Smooth muscle cell (in vitro differentiated cells): ENCODE measurements around the gene BRMS1. TPM values are rescaled to one million over a fixed set of nuclear protein-coding genes. Genes with fewer than 3 reads are reported as not detected.

Experiments used
- DNase-seq: peaks from one replicate; lab custom pipeline; 2025; ENCODE audit not compliant: unreplicated experiment; lab: John Stamatoyannopoulos, UW
- H2AFZ ChIP-seq: fragments of 200-600 bp; sonication (generic); 2 replicates; pipeline ENCODE4 v1.6.0; 2016; ENCODE audit warnings: antibody characterized with exemption, low read depth, mild to moderate bottlenecking
- H3F3A ChIP-seq: fragments of 200-600 bp; sonication (generic); 2 replicates; pipeline ENCODE4 v1.6.0; 2017; ENCODE audit warnings: antibody characterized with exemption, low read depth
- H3K27ac ChIP-seq: fragments of 200-600 bp; sonication (generic); 2 replicates; pipeline ENCODE4 v1.5.1; 2016; ENCODE audit warnings: low read depth, mild to moderate bottlenecking
- H3K27me3 ChIP-seq: fragments of 200-600 bp; sonication (generic); 2 replicates; pipeline ENCODE4 v1.6.1; 2016; ENCODE audit warnings: low read depth, mild to moderate bottlenecking
- H3K36me3 ChIP-seq: fragments of 200-600 bp; sonication (generic); 2 replicates; pipeline ENCODE4 v1.5.1; 2016; ENCODE audit warnings: low read depth
- H3K4me1 ChIP-seq: fragments of 200-600 bp; sonication (generic); 2 replicates; pipeline ENCODE4 v1.5.1; 2016; ENCODE audit warnings: low read depth
- H3K4me2 ChIP-seq: fragments of 200-600 bp; sonication (generic); 2 replicates; pipeline ENCODE4 v1.6.0; 2016; ENCODE audit warnings: mild to moderate bottlenecking
- H3K4me3 ChIP-seq: fragments of 200-600 bp; sonication (generic); 2 replicates; pipeline ENCODE4 v1.5.1; 2016; ENCODE audit warnings: mild to moderate bottlenecking
- H3K79me2 ChIP-seq: fragments of 200-600 bp; sonication (generic); 2 replicates; pipeline ENCODE4 v1.6.0; 2016; ENCODE audit warnings: low read depth, mild to moderate bottlenecking
- H3K9ac ChIP-seq: fragments of 200-600 bp; sonication (generic); 2 replicates; pipeline ENCODE4 v1.6.0; 2016; ENCODE audit warnings: low read depth
- H3K9me3 ChIP-seq: fragments of 200-600 bp; sonication (generic); replicated peaks from 2 replicates; pipeline ENCODE4 v1.5.1; 2016; ENCODE audit warnings: low read depth
- H4K20me1 ChIP-seq: fragments of 200-600 bp; sonication (generic); 2 replicates; pipeline ENCODE4 v1.6.0; 2016; ENCODE audit warnings: low read depth
- WGBS: methylation state at CpG from one replicate; pipeline ENCODE4 v1.1.7; 2016; ENCODE audit warnings: low lambda C conversion rate; 5-methylcytosine and 5-hydroxymethylcytosine counted together
- polyA plus RNA-seq: library from polyadenylated mRNA; unstranded; fragments of >200 nt; fragmentation: Nextera tagmentation; extraction: Ambion mirVana; gene quantifications from 2 replicates; pipeline ENCODE4 v1.2.1, GENCODE V29; 2016
- total RNA-seq: library from RNA; depleted of rRNA; stranded (reverse); fragments of >200 nt; gene quantifications from 2 replicates; pipeline ENCODE4 v1.2.3, GENCODE V29; 2014
- TF ChIP-seq, protein P1 (sequence below): fragments of 200-600 bp; sonication (generic); IDR thresholded peaks from 2 replicates; pipeline ENCODE4 v1.5.1; 2017; ENCODE audit warnings: borderline replicate concordance, mild to moderate bottlenecking, antibody characterized with exemption; ENCODE audit not compliant: insufficient read depth, poor library complexity, severe bottlenecking

Gene BRMS1, protein sequence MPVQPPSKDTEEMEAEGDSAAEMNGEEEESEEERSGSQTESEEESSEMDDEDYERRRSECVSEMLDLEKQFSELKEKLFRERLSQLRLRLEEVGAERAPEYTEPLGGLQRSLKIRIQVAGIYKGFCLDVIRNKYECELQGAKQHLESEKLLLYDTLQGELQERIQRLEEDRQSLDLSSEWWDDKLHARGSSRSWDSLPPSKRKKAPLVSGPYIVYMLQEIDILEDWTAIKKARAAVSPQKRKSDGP
- 22.7 and 23.8 TPM in 2 replicates for total RNA-seq
- polyA plus RNA-seq, result 44.2 and 56.7 TPM in 2 replicates

DNA sequence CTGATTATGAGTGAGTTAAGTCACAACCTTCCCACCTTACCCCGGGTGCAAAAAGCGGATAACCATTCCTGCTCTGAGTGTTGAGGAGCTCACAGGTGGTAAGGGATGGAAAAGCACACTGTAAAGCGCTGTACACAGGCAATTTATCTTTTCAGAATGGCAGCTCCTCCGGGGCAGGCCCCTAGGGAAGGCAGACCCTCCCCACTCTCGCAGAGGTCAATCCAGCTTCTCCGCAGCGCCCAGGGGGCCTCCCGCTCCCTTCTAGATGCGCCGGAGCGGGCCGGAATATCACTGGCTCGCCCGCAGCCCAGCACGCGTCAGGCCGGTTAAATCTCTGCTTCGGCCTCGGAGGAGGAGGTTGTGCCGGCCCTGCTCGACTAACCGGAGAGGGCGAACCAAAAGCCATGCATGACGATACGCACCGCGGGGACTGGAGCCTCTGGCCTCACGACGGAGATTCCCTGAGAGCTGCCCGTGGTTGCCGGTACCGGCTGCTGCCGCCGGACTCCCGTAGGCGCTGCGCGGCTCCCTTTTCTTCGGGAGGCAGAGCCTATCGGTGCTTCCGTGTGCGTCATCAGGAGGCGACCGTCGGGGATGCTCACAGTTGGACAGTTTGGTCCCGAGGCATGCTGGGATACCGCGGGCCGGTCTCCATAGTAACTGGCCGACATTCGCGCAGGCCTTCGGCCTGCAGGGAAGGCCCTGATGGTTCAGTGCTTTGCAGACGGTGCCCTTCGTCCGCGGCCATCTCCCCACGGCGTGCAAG is at the start of gene BRMS1:
Gene BRMS1, minus strand, starts transcription at position 555 of the 766 bp plus-strand sequence. CDS start 2,870 bp downstream, outside the sequence.
- peak; percentile 81 for DNase-seq
- Histone ChIP-seq H3K4me3 (peak within 1 kb of the TSS; percentile 95), H3K27me3 (no peaks in the 10 kb centered on the region), H3K4me1 (peaks cover 28% of the 10 kb centered on the region), H2AFZ (peak within 1 kb of the TSS; percentile 89), H3K27ac (peak within 1 kb of the TSS; percentile 88), H3K9ac (peak within 1 kb of the TSS; percentile 95), H4K20me1 (no peaks in the 10 kb centered on the region), H3K79me2 (peaks cover 31% of the 10 kb centered on the region), H3F3A (no peaks in the 10 kb centered on the region), H3K4me2 (peak within 1 kb of the TSS; percentile 91), H3K36me3 (no peaks in the 10 kb centered on the region), H3K9me3 (no peaks in the 10 kb centered on the region)
- TF ChIP-seq, protein P1, sequence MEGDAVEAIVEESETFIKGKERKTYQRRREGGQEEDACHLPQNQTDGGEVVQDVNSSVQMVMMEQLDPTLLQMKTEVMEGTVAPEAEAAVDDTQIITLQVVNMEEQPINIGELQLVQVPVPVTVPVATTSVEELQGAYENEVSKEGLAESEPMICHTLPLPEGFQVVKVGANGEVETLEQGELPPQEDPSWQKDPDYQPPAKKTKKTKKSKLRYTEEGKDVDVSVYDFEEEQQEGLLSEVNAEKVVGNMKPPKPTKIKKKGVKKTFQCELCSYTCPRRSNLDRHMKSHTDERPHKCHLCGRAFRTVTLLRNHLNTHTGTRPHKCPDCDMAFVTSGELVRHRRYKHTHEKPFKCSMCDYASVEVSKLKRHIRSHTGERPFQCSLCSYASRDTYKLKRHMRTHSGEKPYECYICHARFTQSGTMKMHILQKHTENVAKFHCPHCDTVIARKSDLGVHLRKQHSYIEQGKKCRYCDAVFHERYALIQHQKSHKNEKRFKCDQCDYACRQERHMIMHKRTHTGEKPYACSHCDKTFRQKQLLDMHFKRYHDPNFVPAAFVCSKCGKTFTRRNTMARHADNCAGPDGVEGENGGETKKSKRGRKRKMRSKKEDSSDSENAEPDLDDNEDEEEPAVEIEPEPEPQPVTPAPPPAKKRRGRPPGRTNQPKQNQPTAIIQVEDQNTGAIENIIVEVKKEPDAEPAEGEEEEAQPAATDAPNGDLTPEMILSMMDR, result no peak
- WGBS, result 1% methylated on average over 59 of the region's 59 CpGs

DNA sequence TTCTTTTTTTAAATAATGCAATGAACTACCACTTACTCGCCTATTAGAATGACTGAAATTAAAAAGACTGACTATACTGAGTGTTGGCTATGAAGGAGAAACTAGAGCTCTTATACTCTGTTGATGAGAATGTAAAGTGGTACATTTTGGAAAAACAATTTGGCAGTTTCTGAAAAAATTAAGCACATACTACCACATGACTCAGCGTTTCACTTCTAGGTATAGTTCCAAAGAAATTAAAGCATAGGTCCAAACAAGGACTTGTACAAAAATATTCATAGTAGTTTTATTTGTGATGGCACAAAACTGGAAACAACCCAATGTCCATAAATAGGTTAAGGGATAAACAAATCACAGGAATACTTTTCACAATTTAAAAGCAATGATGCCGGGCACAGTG is 49.0 kb upstream of the BRMS1 start:
- WGBS, result 76% methylated on average over 3 of the region's 3 CpGs
- H2AFZ ChIP-seq, result no peak overlapping the region
- no peaks in the 10 kb centered on the region for H3K9me3 ChIP-seq
- H3K27ac ChIP-seq, result no peak overlapping the region
- no peak overlapping the region for H3K9ac ChIP-seq
- H3K4me2 ChIP-seq, result no peak overlapping the region
- no peaks in the 10 kb centered on the region for H3K79me2 ChIP-seq
- TF ChIP-seq, protein P1, result no peak
- H3K36me3 ChIP-seq, result no peaks in the 10 kb centered on the region
- H3K27me3 ChIP-seq, result no peaks in the 10 kb centered on the region
- no peak overlapping the region for H3K4me3 ChIP-seq
- no peaks in the 10 kb centered on the region for H3F3A ChIP-seq
- H3K4me1 ChIP-seq, result no peaks in the 10 kb centered on the region
- no peaks in the 10 kb centered on the region for H4K20me1 ChIP-seq
- no peak for DNase-seq

DNA sequence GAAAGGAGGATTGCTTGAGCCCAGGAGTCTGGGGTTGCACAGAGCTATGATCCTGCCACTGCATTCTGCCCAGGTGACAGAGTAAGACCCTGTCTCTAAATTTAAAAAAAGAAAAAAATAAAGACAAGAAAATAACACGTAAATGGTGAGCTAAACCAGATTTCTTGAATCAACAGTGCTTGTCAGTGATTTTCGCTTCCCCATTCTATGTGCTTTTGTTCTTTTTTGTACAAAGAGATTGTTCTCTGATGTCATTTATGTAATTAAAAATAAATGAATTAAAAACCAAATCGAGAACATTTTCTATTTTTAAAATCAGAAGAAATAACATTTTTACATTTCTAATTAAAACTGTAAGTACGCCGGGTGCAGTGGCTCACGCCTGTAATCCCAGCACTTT is 46.4 kb upstream of the BRMS1 start:
- H3F3A ChIP-seq, result no peaks in the 10 kb centered on the region
- no peaks in the 10 kb centered on the region for H3K4me1 ChIP-seq
- TF ChIP-seq, protein P1, result no peak
- no peaks in the 10 kb centered on the region for H4K20me1 ChIP-seq
- no peak overlapping the region for H3K9ac ChIP-seq
- H3K79me2 ChIP-seq, result no peaks in the 10 kb centered on the region
- WGBS, result 92% methylated on average over 6 of the region's 6 CpGs
- no peak overlapping the region for H2AFZ ChIP-seq
- no peak overlapping the region for H3K4me3 ChIP-seq
- no peaks in the 10 kb centered on the region for H3K27me3 ChIP-seq
- H3K36me3 ChIP-seq, result no peaks in the 10 kb centered on the region
- no peak overlapping the region for H3K4me2 ChIP-seq
- no peaks in the 10 kb centered on the region for H3K9me3 ChIP-seq
- H3K27ac ChIP-seq, result no peak overlapping the region
- no peak for DNase-seq
